GM04504 (cell line): ENCODE results near the gene KLF7.

ENCODE experiments used
- DNase-seq: peaks from one replicate; pipeline ENCODE4 v3.0.0-alpha.2; 2012; ENCODE audit warnings: low read depth

KLF7 gene

GRCh38 chr2:207123776-207124391, 41.9 kb downstream of the KLF7 start:
- DNase-seq, result no peak

- DNase-seq, result no peak
These were observed 42.4 kb downstream of the KLF7 start for GRCh38 chr2:207123335-207123744.

- DNase-seq, result no peak
These were observed 43.0 kb downstream of the KLF7 start for GRCh38 chr2:207122651-207123334.

GRCh38 chr2:207121784-207122183, 44.0 kb downstream of the KLF7 start:
- DNase-seq, result peak; percentile 50

GRCh38 chr2:207119048-207119447, 46.7 kb downstream of the KLF7 start:
- no peak for DNase-seq

GRCh38 chr2:207117668-207118067, 48.1 kb downstream of the KLF7 start:
- DNase-seq, result no peak

- DNase-seq, result peak; percentile 14
These were observed 49.9 kb downstream of the KLF7 start for GRCh38 chr2:207115715-207116364.

GRCh38 chr2:207113414-207113813, 52.3 kb downstream of the KLF7 start:
- DNase-seq, result no peak

GRCh38 chr2:207112785-207113184, 53.0 kb downstream of the KLF7 start:
- no peak for DNase-seq

- no peak for DNase-seq
These were observed 53.4 kb downstream of the KLF7 start for GRCh38 chr2:207112383-207112782.

- DNase-seq, result no peak
These were observed 54.0 kb downstream of the KLF7 start for GRCh38 chr2:207111757-207112156.

GRCh38 chr2:207110715-207111114, 55.0 kb downstream of the KLF7 start:
- no peak for DNase-seq

GRCh38 chr2:207110310-207110709, 55.4 kb downstream of the KLF7 start:
- no peak for DNase-seq

GRCh38 chr2:207109768-207110167, 56.0 kb downstream of the KLF7 start:
- DNase-seq, result no peak

- DNase-seq, result no peak
These were observed 57.3 kb downstream of the KLF7 start for GRCh38 chr2:207108440-207108839.

GRCh38 chr2:207107551-207107950, 58.2 kb downstream of the KLF7 start:
- no peak for DNase-seq

GRCh38 chr2:207107131-207107530, 58.6 kb downstream of the KLF7 start:
- DNase-seq, result no peak

- DNase-seq, result no peak
These were observed 62.6 kb downstream of the KLF7 start for GRCh38 chr2:207103132-207103531.

- DNase-seq, result no peak
These were observed 63.8 kb downstream of the KLF7 start for GRCh38 chr2:207101984-207102383.

GRCh38 chr2:207097278-207097677, 68.5 kb downstream of the KLF7 start:
- no peak for DNase-seq

- DNase-seq, result no peak
These were observed 69.8 kb downstream of the KLF7 start for GRCh38 chr2:207095963-207096362.

GRCh38 chr2:207093234-207093633, 72.5 kb downstream of the KLF7 start:
- no peak for DNase-seq

GRCh38 chr2:207092818-207093217, 72.9 kb downstream of the KLF7 start:
- no peak for DNase-seq
